GM20431 (cell line): ENCODE data around the gene ABI3BP.

Source experiments
- in situ Hi-C: fragments of 300-500 bp; cut with MseI, MboI; formaldehyde crosslinking; loops from one replicate; pipeline ENCODE4 v1.15.0; 2020; ENCODE audit warnings: low sequenced_read_pairs; ENCODE audit not compliant: unreplicated experiment

The ABI3BP gene

GRCh38 chr3:100982710-100983109 lies 10.5 kb downstream of the ABI3BP start:
- in situ Hi-C loops: no loop called here

- in situ Hi-C loops: no loop called here
These were observed 11.9 kb downstream of the ABI3BP start for GRCh38 chr3:100981164-100981911.

DNA sequence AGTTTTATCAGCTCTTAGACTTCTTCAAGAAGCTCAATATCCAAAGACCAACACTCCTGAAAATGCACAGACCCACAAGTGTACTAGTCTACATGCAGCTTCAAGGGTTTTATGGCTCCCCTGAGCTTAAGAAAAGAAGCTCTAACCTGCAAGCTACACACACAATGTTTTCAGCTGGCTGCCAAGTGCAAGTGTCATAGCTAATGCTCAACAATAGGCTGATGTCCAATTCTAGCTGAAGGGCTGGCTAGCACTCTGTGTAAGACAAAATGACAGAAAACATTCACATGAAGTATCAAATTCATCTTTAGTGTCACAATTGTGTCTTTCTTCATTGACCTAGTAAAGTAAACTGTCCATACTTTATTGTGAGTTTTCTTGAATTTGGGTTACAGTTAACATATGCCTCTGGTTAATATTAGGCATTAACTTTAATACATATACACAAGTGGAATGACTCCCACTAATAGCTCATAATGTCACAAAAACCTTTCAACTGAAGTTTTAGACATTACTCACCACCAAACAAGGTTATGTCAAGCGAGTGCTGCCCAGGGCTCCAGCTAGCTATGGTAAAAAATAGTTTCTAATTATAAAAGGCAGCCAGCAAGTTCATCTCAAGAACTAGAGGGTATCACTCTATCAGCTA lies 15.1 kb downstream of the ABI3BP start:
- in situ Hi-C loops: no loop called here

GRCh38 chr3:100976611-100977010 lies 16.6 kb downstream of the ABI3BP start:
- in situ Hi-C loops: no loop called here

DNA sequence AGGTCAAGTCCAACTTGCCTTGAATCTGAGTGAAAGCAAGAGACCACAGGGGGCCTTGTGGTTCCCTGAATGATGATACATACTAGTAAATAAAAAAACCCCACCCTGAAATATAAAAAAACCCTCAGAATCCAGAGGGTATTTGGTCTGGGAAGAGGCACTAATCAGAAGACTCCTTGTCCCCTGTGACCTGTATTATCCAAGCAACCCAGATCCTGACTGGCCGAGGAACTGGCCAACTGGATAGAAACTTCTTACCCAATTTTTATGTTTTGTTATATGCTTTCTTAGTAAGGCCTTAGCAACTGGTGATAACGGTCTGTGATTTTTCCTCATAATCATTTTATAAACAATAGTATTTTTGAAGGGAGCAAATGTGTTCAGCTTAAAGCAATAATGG lies 17.5 kb downstream of the ABI3BP start:
- in situ Hi-C loops: no loop called here

GRCh38 chr3:100973594-100973993 lies 19.6 kb downstream of the ABI3BP start:
- in situ Hi-C loops: no loop called here

DNA sequence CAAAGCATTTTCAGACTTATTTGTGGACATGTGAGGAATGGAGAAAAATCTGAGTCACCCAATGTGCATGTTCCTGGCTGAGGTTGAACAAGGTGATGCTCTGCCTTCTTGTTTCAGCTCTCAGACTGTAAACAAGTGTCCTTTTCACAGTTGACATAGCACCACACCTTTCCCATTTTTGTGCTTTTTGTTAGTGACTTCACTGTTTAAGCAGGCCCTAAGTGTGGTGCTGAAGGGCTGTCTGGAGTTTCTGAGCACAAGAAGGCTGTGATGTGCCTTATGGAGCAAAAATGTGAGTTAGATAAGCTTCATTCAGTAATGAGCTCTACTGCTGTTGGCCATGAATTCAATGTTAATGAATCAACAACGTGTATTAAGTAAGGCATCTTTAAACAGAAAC lies 20.4 kb downstream of the ABI3BP start:
- in situ Hi-C loops: no loop called here

- in situ Hi-C loops: no loop called here
These were observed 20.8 kb downstream of the ABI3BP start for GRCh38 chr3:100972301-100972844.

DNA sequence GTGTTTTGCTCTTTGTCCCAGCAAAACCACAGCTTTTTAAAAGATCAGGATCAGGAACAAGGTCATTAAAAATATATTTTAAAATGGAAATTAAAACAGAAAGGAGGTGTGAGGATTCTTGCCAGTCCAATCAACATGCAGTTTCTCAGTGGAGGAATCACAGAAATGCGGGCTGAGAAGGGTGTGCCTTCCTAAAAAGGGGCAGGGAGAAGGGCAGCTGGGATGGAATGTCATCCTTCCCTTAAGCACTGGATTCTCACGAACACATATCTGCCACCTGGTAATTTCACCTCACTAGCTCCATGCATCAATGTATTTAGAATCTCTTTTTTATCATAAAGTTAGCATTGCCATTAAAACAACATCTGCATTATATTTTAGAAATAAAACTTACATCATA lies 21.4 kb downstream of the ABI3BP start:
- in situ Hi-C loops: no loop called here

GRCh38 chr3:100970477-100970990 lies 22.7 kb downstream of the ABI3BP start:
- in situ Hi-C loops: no loop called here

- in situ Hi-C loops: no loop called here
These were observed 24.0 kb downstream of the ABI3BP start for GRCh38 chr3:100968932-100969906.

DNA sequence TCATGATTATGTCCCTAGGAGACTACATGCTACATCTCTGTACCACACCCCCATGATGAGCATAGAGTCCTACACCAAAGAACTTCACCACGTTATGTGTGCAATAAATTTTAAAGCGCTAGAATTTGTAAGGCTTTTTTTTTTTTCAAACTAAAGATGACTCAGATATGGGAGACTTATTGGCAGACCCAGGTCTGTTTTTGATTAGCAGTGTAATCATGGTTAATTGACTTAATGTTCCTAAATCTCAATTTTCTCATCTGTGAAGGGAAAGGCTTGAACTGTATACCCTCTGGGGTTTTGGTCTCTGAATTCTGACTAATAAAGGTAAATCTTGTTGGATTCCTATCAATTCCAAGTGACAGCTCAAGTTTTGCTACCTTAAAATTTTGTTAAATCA lies 26.4 kb downstream of the ABI3BP start:
- in situ Hi-C loops: no loop called here

DNA sequence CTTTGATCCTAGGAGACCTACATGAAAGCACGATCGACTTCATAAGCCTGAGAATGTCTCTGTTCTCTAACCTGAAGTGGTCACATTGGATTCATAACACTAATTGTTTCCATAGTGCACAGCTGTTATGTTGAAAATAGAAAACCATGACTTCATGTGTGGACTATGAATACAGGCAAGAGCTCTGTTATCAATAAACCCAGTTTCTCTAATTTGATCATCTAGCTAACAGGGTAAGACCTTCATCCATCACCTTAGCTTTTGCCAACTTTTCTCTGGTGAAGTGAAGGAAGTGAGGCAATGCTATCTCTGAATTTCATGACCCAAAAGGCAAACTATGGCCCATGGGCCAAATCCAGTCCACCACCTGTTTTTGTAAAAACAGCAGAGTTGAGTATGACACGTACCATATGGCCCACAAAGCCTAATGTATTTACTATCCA lies 27.2 kb downstream of the ABI3BP start:
- in situ Hi-C loops: no loop called here

DNA sequence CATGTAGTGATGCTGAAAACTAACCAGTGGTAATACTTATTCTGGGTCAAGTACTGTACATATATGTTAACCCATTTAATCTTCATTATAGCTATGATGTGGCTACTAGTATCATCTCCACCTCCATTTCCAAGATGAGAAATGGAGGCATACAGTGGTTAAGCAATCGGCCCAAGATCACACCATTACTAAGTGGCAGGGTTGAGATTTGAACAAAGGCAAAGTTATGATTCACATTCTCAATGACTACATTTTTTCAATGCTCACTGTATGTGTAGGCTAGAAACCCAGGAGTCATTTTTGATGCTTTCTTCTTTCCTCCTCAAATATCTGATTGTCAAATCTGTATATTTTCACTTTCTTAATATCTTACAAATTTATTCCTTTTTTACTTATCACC lies 30.2 kb downstream of the ABI3BP start:
- in situ Hi-C loops: no loop called here

- in situ Hi-C loops: no loop called here
These were observed 35.8 kb downstream of the ABI3BP start for GRCh38 chr3:100957261-100957986.

GRCh38 chr3:100956276-100956675 lies 36.9 kb downstream of the ABI3BP start:
- in situ Hi-C loops: no loop called here

DNA sequence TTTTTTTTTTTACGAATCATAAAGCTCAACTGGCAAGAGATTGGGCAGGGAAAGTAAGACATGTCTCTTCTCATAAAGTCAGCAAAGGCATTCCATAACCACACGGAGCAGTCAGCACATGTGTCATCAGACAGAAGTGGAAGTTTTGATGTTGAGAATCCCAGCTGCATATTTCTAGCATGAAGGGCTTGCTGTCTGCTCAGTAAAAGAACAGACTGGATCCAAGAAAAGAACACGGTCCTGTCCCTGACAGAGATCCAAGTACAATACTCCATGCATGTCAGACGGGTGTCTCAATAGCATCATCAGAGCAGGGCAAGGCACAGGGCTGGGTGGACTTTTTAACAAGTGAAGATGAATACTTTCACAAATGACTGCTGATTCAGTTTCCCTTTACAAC lies 38.2 kb downstream of the ABI3BP start:
- in situ Hi-C loops: no loop called here

DNA sequence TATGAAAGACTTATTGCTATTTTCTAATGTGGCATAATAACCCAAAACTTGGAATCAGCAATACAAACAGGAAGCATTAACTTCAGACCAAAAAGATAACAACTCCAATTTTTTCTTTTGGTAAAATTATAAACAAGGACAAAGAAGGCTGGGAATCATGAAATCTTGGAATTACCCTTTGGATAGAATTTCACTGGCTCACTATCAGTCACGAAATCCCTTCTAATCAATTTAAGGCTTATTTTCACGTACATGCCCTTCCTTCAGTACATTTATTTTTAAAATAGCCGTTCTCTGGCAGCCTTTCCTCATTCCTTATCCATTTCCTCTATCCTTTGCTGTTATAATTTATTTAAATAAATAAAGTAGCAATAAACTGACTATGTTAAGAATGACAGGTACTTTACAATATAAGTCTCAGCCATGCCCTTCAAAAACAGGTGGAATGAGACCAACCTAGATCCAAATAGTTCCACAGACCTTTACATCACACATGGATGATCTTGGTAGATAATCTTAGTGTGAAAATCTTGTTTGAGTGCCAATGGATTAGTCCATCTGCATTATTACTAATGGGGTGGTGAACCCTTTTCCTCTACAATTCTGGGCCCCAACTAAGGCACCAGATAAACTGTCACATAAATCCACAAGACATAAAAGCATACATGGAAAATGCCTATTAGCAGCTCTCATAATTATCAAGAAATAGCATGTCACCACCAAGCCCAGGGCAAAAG lies 38.9 kb downstream of the ABI3BP start:
- in situ Hi-C loops: no loop called here

- in situ Hi-C loops: no loop called here
These were observed 40.1 kb downstream of the ABI3BP start for GRCh38 chr3:100953103-100953502.
